Measurements from ENCODE around the gene FSD2.
"Not testable (repeated sequence)": the region's sequence is repeated elsewhere in the genome, so short reads cannot be mapped to it uniquely, and the experiment has no call there.

Gene FSD2

DNA sequence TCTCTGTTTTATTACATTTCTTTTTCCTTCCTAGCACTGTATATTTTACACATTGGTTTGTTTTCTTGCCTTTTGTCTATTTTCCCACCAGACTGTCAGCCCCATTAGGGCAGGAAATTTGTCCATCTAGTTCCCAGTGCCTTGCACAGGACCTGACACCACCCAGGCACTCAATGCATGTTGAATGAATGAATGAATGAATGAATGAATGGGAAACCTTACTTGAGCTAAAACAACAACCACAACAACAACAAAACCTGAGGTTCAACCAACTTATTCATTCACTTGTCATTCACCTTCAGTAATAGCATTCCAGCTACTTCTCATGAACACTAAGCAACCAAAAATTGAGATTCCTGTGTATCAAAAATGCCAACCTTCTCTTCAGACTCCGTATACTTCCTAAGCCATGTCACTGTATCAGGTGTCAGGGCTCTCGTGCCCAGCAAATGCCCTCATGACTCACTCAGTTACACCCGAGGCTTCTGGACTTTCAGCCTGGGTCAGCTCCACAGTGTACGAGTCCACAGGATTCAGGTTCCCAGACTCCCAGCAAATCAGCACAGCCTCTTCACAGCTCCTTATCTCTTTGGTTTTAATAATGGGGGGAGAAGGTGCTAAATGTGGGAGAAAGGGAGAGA, 37.3 kb downstream of the FSD2 start:
- H3K4me3 ChIP-seq (ENCODE audit: insufficient read depth in 1 of 2, low read depth in 1 of 2, low read length in 2 of 2): no peak overlapping the region
- DNase-seq: no peak
- no peaks in the 10 kb centered on the region for H3K27me3 ChIP-seq (ENCODE audit: control insufficient read depth in 1 of 2, insufficient read depth in 1 of 2, low read length in 2 of 2)
- H3K14ac ChIP-seq (ENCODE audit: low read length in 2 of 2): no peak overlapping the region
- no peaks in the 10 kb centered on the region for H3K4me1 ChIP-seq (ENCODE audit: control insufficient read depth, insufficient read depth, low read depth, low read length)
- no peak overlapping the region for H3K27ac ChIP-seq (ENCODE audit: low read length, poor library complexity, severe bottlenecking)
- no peak overlapping the region for H3K4ac ChIP-seq (ENCODE audit: low read depth in 1 of 2, low read length in 2 of 2)
- H3K79me1 ChIP-seq (replicated peaks; ENCODE audit: low read length, poor library complexity, severe bottlenecking): peaks cover 15% of the 10 kb centered on the region
- H2AK5ac ChIP-seq (ENCODE audit: low read length, severe bottlenecking): no peak overlapping the region
- no peak overlapping the region for H4K91ac ChIP-seq (ENCODE audit: low read length)
- H3K4me2 ChIP-seq (ENCODE audit: low read length, poor library complexity, severe bottlenecking): no peak overlapping the region
- no peak overlapping the region for H4K8ac ChIP-seq (ENCODE audit: low read length)
- H3K18ac ChIP-seq (ENCODE audit: low read depth in 1 of 2, low read length in 2 of 2): no peak overlapping the region
- no peak overlapping the region for H2BK15ac ChIP-seq (ENCODE audit: low read depth, poor library complexity, severe bottlenecking)
- H2AFZ ChIP-seq (ENCODE audit: low read depth, low read length): no peak overlapping the region
- no peak overlapping the region for H2BK12ac ChIP-seq (ENCODE audit: low read length in 2 of 2)
- 92% methylated on average over 3 of the region's 4 CpGs for WGBS
- peaks cover 12 to 21% of the 10 kb centered on the region in 2 experiments for H3K36me3 ChIP-seq (ENCODE audit: control insufficient read depth in 1 of 2, insufficient read depth in 2 of 2, low read depth in 1 of 2, low read length in 2 of 2)
- no peak overlapping the region for H2BK120ac ChIP-seq (ENCODE audit: low read depth, low read length)
- H3K23ac ChIP-seq (ENCODE audit: low read length in 2 of 2): no peak overlapping the region
- H2BK5ac ChIP-seq (ENCODE audit: low read depth, low read length, poor library complexity, severe bottlenecking): no peak overlapping the region
- no peak overlapping the region for H3K9ac ChIP-seq (ENCODE audit: low read length)
- no peaks in the 10 kb centered on the region for H3K9me3 ChIP-seq (ENCODE audit: control insufficient read depth, low read length)

DNA sequence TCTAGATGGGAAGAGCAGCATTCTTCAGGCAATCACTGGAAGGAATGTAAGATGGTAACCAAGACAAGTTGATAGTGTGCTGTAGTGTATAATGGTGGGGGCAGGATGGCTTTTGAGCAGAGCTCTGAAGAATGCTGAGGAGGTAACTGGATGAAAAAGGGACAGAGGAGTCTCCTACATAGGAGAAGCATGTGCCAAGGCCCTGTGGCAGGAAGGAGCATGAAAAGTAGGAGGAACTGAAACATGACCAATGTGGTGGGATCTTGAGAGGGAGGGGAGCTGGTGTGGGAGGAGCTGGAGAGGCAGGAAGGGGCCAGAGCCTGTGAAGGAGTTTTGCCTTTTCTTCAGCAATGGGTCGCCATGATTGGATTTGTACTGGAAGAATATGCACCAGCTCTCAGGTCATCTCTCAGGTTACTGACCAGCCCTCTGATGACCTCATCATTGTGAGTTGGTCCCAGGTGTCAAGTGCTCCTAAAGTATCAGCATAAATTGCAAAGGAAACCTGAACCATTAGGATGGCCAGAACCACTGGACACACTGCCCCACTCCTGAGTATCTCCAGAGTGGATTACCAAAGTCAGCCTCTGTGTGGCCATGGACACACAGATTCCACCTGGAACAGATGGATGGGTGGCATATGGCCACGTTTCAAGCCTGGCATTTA, 38.6 kb downstream of the FSD2 start:
- Histone ChIP-seq H3K27ac (ENCODE audit: low read length, poor library complexity, severe bottlenecking) (no peak overlapping the region), H2BK12ac (ENCODE audit: low read length in 2 of 2) (no peak overlapping the region), H3K27me3 (ENCODE audit: control insufficient read depth in 1 of 2, insufficient read depth in 1 of 2, low read length in 2 of 2) (no peaks in the 10 kb centered on the region), H3K79me1 (replicated peaks; ENCODE audit: low read length, poor library complexity, severe bottlenecking) (peaks cover 17% of the 10 kb centered on the region), H3K18ac (ENCODE audit: low read depth in 1 of 2, low read length in 2 of 2) (no peak overlapping the region), H4K91ac (ENCODE audit: low read length) (no peak overlapping the region), H3K4me1 (ENCODE audit: control insufficient read depth, insufficient read depth, low read depth, low read length) (no peaks in the 10 kb centered on the region), H3K23ac (ENCODE audit: low read length in 2 of 2) (no peak overlapping the region), H3K4me2 (ENCODE audit: low read length, poor library complexity, severe bottlenecking) (no peak overlapping the region), H3K4me3 (ENCODE audit: insufficient read depth in 1 of 2, low read depth in 1 of 2, low read length in 2 of 2) (no peak overlapping the region), H3K9ac (ENCODE audit: low read length) (no peak overlapping the region), H2BK5ac (ENCODE audit: low read depth, low read length, poor library complexity, severe bottlenecking) (no peak overlapping the region), H3K36me3 (ENCODE audit: control insufficient read depth in 1 of 2, insufficient read depth in 2 of 2, low read depth in 1 of 2, low read length in 2 of 2) (peaks cover 20 to 21% of the 10 kb centered on the region in 2 experiments), H3K4ac (ENCODE audit: low read depth in 1 of 2, low read length in 2 of 2) (no peak overlapping the region), H3K14ac (ENCODE audit: low read length in 2 of 2) (no peak overlapping the region), H2BK15ac (ENCODE audit: low read depth, poor library complexity, severe bottlenecking) (no peak overlapping the region), H2AFZ (ENCODE audit: low read depth, low read length) (no peak overlapping the region), H3K9me3 (ENCODE audit: control insufficient read depth, low read length) (no peaks in the 10 kb centered on the region), H2AK5ac (ENCODE audit: low read length, severe bottlenecking) (no peak overlapping the region), H4K8ac (ENCODE audit: low read length) (no peak overlapping the region), H2BK120ac (ENCODE audit: low read depth, low read length) (no peak overlapping the region)
- WGBS: 83% methylated on average over 2 of the region's 2 CpGs
- no peak for DNase-seq

DNA sequence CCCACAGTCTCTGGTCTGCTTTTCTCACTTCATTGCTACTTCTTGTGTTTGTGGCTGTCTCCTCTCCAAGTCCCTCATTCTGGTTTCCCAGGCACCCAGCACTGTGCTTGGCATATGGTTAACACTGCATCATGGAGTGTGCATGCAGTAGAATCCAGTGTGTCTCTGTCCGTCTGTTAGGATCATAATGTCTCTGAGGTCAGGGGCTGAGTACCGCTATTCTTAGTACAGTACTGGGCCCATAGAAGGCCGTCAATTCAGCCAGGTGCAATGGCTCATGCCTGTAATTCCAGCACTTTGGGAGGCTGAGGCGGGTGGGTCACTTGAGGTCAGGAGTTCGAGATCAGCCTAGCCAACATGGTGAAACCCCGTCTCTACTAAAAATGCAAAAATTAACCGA, 39.7 kb downstream of the FSD2 start:
- H3K9me3 ChIP-seq (ENCODE audit: control insufficient read depth, low read length); H2AK5ac ChIP-seq (ENCODE audit: low read length, severe bottlenecking); H3K4ac ChIP-seq (ENCODE audit: low read depth in 1 of 2, low read length in 2 of 2); H3K23ac ChIP-seq (ENCODE audit: low read length in 2 of 2); H2BK5ac ChIP-seq (ENCODE audit: low read depth, low read length, poor library complexity, severe bottlenecking); H3K27ac ChIP-seq (ENCODE audit: low read length, poor library complexity, severe bottlenecking); DNase-seq; H2BK12ac ChIP-seq (ENCODE audit: low read length in 2 of 2); H3K18ac ChIP-seq (ENCODE audit: low read depth in 1 of 2, low read length in 2 of 2); H2BK15ac ChIP-seq (ENCODE audit: low read depth, poor library complexity, severe bottlenecking); H4K8ac ChIP-seq (ENCODE audit: low read length); H3K4me2 ChIP-seq (ENCODE audit: low read length, poor library complexity, severe bottlenecking); H3K27me3 ChIP-seq (ENCODE audit: control insufficient read depth in 1 of 2, insufficient read depth in 1 of 2, low read length in 2 of 2); H3K14ac ChIP-seq (ENCODE audit: low read length in 2 of 2); H3K4me1 ChIP-seq (ENCODE audit: control insufficient read depth, insufficient read depth, low read depth, low read length); H3K4me3 ChIP-seq (ENCODE audit: insufficient read depth in 1 of 2, low read depth in 1 of 2, low read length in 2 of 2); H2AFZ ChIP-seq (ENCODE audit: low read depth, low read length); H4K91ac ChIP-seq (ENCODE audit: low read length); H2BK120ac ChIP-seq (ENCODE audit: low read depth, low read length); H3K9ac ChIP-seq (ENCODE audit: low read length): not testable (repeated sequence)
- peaks cover 20% of the 10 kb centered on the region in 2 experiments for H3K36me3 ChIP-seq (ENCODE audit: control insufficient read depth in 1 of 2, insufficient read depth in 2 of 2, low read depth in 1 of 2, low read length in 2 of 2)
- H3K79me1 ChIP-seq (replicated peaks; ENCODE audit: low read length, poor library complexity, severe bottlenecking): peaks cover 19% of the 10 kb centered on the region
- 94% methylated on average over 7 of the region's 7 CpGs for WGBS

DNA sequence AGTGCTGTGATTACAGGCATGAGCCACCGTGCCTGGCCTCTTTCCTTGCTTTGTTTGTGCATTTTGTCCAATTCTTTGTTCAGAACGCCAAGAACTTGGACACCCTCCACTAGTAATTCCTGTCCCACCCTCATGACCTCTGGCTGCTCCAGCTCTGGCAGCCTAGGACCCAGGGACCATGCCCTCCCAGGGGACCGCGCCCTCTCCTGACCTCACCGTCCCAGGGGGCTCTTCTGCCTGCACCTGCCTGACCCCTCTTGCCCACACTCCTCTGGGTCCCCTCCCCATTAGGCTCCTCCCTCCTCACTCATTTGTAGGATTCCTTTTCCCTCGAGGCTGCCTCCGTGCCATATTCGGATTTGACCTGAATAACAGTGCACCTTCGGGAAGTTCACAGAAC, 41.1 kb downstream of the FSD2 start:
- 94% methylated on average over 9 of the region's 9 CpGs for WGBS
- Histone ChIP-seq H2AK5ac (ENCODE audit: low read length, severe bottlenecking) (no peak overlapping the region), H3K27me3 (ENCODE audit: control insufficient read depth in 1 of 2, insufficient read depth in 1 of 2, low read length in 2 of 2) (no peaks in the 10 kb centered on the region), H3K18ac (ENCODE audit: low read depth in 1 of 2, low read length in 2 of 2) (no peak overlapping the region), H2BK120ac (ENCODE audit: low read depth, low read length) (no peak overlapping the region), H3K27ac (ENCODE audit: low read length, poor library complexity, severe bottlenecking) (no peak overlapping the region), H4K8ac (ENCODE audit: low read length) (no peak overlapping the region), H3K9me3 (ENCODE audit: control insufficient read depth, low read length) (no peaks in the 10 kb centered on the region), H3K4me2 (ENCODE audit: low read length, poor library complexity, severe bottlenecking) (no peak overlapping the region), H3K79me1 (replicated peaks; ENCODE audit: low read length, poor library complexity, severe bottlenecking) (peaks cover 24% of the 10 kb centered on the region), H3K4me1 (ENCODE audit: control insufficient read depth, insufficient read depth, low read depth, low read length) (no peaks in the 10 kb centered on the region), H2AFZ (ENCODE audit: low read depth, low read length) (no peak overlapping the region), H2BK15ac (ENCODE audit: low read depth, poor library complexity, severe bottlenecking) (no peak overlapping the region), H3K14ac (ENCODE audit: low read length in 2 of 2) (no peak overlapping the region), H3K4me3 (ENCODE audit: insufficient read depth in 1 of 2, low read depth in 1 of 2, low read length in 2 of 2) (no peak overlapping the region), H3K23ac (ENCODE audit: low read length in 2 of 2) (no peak overlapping the region), H2BK5ac (ENCODE audit: low read depth, low read length, poor library complexity, severe bottlenecking) (no peak overlapping the region), H3K9ac (ENCODE audit: low read length) (no peak overlapping the region), H4K91ac (ENCODE audit: low read length) (no peak overlapping the region), H3K4ac (ENCODE audit: low read depth in 1 of 2, low read length in 2 of 2) (no peak overlapping the region), H2BK12ac (ENCODE audit: low read length in 2 of 2) (no peak overlapping the region), H3K36me3 (ENCODE audit: control insufficient read depth in 1 of 2, insufficient read depth in 2 of 2, low read depth in 1 of 2, low read length in 2 of 2) (peaks cover 20 to 24% of the 10 kb centered on the region in 2 experiments)
- no peak for DNase-seq

Measured in mesenchymal stem cell (in vitro differentiated cells and primary cell).